Liver (tissue), 3 donors: ENCODE data around the gene TOR1AIP2.

ENCODE experiments used
- ATF3 ChIP-seq: IDR thresholded peaks from 2 replicates; pipeline ENCODE4 v1.6.1; 2016; ENCODE audit warnings: antibody characterized with exemption
- CTCF ChIP-seq: fragments of 150-350 bp; IDR thresholded peaks from 2 replicates; pipeline ENCODE4 v1.5.1; 2017; ENCODE audit warnings: improper control_type of control experiment, low read depth, low read length; ENCODE audit not compliant: missing input control
- FOXA1 ChIP-seq: IDR thresholded peaks from 2 replicates; pipeline ENCODE4 v1.6.1; 2016; ENCODE audit warnings: antibody characterized with exemption
- donor health status: healthy.
- donor health status: healthy.

GRCh38 chr1:179883040-179883744 is 5.6 kb upstream of the TOR1AIP2 start:
- TF ChIP-seq CTCF (no peak), FOXA1 (no peak), ATF3 (no peak)
